SKM-1 (cell line): ENCODE measurements around the gene SUGCT.
"Not testable (repeated sequence)": the region's sequence is repeated elsewhere in the genome, so short reads cannot be mapped to it uniquely, and the experiment has no call there.

ENCODE experiments used
- DNase-seq: peaks from one replicate; lab custom pipeline; 2025; ENCODE audit not compliant: unreplicated experiment; lab: John Stamatoyannopoulos, UW

SUGCT gene

DNA sequence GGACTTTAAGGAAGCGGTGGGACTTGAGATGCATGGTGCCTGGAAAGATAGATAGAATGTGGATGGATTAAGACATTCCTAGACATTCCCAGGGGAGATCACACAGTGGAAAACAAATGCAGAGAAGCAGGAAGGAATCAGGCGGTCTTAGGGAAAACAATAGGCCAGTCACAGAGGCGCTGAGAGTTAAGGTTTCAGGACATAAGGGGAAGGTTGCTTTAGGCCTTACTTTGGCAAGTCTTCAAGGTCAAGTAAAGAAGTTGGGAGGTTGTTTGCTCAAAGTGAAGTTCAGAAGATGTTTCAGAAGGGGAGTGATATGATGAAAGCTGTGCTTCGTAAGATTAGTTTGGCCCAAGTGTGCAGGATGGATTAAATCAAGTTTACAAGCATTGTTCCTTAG lies 109.4 kb downstream of the SUGCT start:
- DNase-seq: no peak

DNA sequence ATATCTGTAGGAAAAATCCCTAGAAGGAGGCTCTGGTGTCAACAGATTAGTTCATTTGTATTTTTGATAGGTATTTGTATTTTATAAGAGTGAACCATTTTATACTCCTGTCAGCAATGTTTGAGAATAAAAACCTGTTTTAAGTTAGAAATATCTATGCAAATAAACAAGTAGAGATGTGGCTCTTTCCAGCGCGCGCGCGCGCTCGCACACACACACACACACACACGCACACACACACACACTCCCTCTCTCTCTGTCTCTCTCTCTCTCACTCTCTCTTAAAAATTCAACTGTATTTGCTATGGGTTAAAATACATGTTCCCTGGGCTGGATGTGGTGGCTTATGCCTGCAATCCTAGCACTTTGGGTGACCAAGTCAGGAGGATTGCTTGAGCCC lies 113.9 kb downstream of the SUGCT start:
- no peak for DNase-seq

DNA sequence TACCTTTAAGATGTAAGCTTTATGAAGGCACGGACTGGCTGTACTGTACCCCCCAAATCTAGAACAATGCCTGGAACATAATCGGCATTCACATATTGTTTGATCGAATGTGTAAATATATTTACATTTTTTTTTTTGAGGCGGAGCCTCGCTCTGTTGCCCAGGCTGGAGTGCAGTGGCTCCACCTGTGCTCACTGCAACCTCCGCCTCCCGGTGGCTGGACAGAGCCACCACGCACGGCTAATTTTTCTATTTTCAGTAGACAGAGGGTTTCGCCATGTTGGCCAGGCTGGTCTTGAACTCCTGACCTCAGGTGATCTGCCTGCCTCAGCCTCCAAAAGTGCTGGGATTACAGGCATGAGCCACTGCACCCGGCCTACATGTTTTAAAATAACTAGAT lies 118.6 kb downstream of the SUGCT start:
- not testable (repeated sequence) for DNase-seq

DNA sequence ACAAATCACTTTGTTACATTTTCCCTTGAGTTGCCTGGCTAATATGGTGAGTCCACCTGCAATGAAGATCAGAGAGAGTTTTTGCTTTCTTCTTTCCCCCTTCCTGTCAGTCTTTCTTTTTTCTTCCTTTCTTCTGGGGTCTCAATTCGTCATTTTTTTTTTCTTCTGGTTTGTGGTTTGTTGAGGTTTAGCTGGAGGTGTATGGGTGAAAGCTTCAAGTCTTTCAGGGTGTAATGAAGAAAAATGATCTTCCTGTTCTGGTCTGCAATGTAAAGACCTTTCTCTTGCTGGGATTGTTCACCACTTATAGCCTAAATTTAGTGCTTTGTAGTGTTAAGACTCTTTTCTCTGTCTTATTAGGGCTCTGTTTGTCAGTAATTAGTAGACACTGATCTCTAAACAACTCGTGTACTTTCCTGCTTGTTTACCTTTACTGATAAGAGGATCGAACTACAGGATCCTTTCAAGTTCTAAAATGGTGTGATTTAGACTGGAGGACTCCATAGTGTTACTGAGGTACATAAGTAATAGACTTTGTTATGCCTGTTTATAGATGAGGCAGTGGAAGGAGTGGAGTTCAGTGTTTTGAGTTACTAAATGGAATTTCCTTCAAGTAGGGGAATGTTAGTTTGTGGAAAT lies 129.1 kb downstream of the SUGCT start:
- DNase-seq: no peak

DNA sequence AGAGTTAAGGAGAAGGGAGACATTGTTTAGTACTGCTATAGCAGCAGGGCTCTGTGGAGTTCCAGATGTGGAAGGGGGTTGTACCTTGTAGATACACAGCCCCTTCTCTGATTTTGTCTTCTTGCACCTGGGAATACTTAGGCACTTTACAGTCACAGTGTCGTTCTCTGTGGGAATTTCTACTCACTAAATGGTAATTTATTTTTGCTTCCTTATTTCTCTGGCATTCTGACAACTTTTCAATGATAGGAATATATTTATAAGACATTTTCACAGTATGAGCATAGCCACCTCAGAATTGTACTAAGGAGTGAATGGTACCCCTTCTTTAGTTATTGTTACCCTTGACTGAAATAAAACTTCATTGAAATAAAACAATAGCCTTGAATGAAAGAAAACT lies 132.8 kb downstream of the SUGCT start:
- no peak for DNase-seq

DNA sequence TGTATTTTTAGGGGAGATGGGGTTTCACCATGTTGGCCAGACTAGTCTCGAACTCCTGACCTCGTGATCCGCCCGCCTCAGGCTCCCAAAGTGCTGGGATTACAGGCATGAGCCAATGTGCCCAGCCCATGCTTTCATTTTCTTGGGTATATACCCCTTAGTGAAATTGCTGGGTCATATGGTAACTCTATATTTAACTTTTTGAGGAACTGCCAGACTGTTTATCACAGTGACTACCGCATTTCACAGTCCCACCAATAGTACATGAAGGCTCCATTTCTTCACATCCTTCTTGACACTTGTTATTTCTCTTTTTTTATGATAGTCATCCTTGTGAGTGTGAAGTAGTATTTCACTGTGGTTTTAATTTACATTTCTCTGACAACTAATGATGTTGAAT lies 134.0 kb downstream of the SUGCT start:
- peak; percentile 92 for DNase-seq

DNA sequence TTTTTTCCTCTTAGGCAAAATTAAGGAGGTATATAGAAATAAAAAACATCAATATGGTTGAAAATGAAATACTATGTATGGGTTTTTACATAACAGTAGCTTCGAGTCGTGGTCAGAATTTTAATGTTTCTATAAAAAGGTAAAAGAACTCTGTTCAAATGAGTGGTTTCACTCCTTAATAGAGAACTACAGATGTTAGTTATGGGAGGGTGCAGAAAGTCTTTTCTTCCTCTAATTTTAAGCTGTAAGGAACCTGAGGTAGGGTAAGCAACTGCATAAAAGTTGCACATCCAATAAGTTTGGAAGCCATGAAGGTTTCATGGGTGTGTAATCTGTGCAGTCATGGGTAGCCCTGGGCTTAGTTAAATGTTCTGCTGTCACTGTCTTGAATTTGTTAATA lies 141.3 kb downstream of the SUGCT start:
- no peak for DNase-seq

DNA sequence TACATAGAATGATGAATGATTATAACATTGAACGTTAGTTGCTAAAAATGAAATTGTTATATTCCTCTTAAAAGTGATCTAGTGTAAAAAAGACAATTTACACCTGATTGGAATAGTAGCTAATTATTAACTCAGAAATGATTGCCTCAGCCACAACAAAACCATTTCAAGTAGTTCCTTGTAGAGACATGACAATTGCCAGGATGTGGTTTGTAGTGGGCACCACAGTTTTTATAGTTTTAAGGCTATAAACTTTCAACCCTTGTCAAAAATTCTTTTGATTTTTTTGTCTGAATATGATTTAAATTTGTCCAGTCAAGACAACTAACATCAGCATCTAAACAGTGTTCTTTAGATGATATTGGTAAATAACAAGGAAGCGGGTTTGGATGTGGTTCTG lies 145.2 kb downstream of the SUGCT start:
- DNase-seq: no peak

DNA sequence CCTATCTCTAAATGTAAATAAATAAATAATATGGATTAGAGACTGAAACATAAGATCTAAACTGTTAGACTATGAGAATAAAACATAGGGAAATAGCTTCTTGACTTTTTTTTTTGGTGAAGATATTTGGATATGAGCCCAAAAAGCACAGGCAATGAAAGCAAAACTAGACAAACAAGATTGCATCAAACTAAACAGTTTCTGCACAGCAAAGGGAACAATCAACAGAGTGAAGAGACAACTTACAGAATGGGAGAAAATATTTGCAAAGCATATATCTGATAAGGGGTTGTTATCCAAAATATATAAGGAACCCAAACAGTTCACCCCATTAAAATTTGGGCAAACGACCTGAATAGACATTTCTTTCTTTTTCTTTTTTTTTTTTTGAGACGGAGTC lies 148.1 kb downstream of the SUGCT start:
- no peak for DNase-seq

DNA sequence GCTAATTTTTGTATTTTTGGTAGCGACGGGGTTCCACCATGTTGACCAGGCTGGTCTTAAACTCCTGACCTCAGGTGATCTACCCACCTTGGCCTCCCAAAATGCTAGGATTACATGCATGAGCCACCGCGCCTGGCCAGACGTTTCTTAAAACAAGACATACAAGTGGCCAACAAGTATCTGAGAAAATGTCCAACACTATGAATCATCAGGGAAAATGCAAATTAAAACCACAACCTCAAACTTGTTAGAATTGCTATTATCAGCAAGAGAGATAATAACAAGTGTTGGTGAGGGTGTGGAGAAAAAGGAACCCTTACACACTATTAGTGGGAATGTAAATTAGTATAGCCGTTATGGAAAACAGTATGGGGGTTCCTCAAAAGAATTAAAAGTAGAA lies 148.6 kb downstream of the SUGCT start:
- DNase-seq: no peak

DNA sequence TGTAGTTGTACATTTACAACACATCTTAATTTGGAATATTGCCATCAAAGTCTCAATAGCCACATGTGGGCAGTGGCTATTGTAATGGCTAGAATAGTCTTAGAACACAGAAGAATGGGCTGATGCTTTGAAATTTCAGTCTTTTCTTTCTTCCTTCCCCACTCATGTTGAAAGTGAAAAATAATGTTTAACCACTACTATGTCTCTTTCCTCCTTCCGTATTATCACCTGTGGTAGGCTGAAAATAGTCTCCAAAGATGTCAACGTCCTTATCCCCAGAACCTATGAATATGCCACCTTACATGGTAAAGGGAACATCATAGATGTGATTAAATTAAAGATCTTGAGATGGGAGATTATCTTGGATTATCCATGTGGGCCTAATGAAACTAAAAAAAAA lies 154.0 kb downstream of the SUGCT start:
- DNase-seq: no peak

DNA sequence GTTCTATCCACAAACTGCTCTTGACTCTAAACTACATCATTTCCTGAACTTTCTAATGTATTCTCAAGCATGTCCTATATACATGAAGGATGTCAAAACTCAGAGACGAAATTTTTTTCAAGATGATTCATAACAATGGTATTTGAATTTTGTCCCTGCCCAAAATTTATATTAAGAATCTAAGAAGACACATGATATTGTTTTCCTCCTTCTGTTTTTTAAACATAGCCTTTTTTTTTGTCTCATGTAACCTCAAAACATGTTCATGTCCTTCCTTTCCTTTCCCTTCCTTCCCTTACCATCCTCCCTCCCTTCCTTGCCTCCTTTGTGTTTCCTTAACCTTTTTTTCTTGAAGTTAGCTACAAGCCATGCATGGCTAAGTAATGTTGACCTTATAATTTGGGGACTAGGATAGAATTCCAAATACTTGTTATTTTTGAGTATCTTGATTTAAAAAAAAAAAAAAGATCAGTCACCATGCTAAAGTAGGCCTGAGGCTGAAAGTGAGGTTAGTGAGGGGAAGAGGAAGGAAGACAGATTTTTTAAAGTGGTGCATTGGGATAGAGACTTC lies 163.0 kb downstream of the SUGCT start:
- no peak for DNase-seq

DNA sequence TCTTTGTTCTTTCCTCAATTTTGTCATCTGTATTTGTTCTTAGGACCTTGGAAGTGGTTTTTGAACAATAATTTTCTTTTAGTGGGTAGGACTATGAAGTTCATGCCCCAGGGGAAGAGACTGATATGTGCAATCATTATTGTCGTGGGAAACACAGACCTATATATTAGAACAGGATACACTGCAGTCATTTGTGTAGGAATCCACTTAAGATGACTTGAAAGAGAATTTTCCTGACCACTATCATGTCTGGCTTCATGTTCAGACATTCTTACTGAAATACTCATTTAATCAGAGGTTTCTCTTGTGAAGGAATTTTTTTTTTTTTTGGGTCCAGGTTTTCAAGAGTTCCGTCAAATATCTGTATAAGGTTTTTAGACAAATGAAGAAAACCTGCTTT lies 163.6 kb downstream of the SUGCT start:
- DNase-seq: no peak

DNA sequence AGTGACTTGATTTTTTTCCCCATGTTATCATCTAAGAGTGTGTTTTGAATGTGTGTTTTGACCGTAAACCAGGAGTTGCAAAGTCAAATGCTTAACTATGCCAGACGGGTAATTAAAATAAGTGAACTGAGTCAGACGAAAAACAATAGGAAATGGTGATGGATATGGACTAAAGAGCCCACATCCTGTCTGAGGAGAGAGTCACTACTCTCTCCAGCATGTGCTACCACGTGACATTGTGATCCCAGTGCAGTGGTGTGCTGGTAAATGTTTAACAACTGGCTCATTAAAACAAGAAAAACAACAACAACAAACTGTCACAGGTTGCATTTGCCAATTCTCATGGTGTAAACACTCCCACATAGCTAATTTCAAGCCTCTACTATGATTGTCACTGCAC lies 164.3 kb downstream of the SUGCT start:
- no peak for DNase-seq

DNA sequence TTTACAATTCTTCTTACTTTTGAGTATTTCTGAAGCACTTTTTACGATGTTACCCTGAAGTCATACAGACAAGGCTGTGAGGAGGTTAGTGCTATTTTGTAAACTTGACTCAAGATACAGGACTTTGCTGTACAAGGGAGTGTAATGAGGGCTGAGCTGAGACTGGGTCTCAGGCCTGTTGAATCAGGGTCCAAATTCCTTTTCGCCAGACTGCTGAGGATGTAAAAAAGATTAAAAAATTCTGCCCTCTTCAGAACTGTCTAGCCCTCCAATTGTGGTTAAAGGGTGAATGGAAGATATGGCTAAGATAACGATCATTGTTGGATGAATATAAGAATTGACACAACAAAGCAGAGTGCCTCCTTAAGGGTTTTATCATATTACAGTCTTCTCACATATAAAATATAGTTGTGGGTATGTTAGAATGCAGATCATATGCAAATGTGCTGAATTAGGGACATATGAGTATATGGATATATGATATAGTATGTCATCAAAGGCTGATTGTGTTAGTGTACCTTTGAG lies 165.4 kb downstream of the SUGCT start:
- no peak for DNase-seq

DNA sequence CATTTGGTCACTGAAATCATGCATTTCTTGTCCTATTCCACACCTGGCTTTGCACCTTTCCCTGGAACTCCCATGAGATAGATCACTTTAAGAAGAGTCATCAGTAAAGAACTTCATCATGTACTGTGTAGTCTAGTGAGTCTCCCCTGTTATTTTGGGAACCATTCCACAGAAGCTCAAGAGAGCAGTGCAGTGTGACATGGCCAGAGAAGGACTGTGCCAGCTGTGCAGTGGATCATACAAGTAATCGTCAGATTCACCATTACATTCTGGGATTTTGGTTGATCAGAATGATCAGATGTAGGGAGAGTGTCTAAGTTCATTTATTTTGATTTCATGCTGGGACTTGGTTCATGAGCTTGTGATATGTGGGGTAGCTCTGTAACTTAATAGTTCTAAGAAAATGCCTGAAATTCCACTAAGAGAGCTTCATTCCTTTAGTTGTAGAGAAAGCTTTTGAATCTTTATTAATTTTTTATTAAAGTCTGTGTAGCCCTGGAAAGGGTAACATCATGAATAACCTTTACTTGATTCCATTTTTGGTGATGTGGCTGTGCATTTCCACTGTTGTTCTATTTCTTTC lies 166.8 kb downstream of the SUGCT start:
- DNase-seq: no peak

DNA sequence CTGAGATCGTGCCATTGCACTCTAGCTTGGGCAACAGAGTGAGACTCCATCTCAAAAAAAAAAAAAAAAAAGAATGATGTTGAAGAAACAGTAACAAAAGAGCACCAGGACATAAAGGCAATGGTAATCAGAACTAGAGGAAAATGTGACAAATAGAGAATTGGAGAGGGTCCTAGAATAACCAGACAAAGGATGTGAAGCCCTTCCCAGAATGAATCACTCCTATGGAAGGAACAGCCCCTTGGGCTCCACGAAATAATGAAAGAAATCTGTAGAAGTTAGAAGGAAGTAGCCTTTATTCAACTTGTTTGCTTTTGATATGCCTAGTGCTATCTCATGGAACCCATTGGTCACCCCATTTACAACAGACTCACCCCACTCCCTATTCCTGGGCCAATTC lies 169.2 kb downstream of the SUGCT start:
- DNase-seq: no peak

DNA sequence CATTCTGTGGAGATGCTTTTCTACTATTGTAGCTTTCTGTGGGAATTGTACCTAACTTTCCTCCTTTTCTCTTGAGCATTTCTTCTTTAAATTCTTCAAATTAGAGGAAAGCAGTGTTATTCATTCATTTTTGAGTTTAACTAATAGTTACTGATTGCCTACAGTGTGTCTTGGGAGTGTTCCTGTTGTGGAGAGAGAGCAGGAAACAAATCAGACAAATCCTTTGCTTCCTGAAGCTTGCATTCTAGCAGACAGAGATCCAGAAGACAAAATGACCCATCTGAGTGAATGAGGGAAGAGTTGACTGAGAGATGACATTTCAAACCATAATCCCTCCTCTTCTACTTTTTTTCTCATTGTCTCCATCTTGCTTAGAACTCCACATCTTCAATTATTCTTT lies 170.4 kb downstream of the SUGCT start:
- DNase-seq: no peak

DNA sequence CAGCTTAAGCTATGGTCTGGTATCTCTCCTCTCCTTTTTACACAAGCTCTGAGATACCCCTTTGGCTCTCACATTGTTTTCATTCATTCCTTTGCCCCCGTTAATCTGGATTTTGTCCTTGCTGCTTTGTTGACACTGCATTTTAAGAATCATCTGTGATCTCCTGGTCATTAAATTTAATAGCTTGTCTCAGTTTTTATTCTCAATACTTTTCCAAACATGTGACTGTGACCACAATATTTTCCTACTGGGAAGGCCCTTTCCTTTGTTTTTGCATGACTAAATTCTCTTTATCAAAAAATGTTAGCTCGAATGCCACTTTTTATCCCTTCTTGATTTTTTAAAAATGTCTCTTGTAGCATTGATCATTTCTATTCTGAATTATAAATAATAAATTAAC lies 171.2 kb downstream of the SUGCT start:
- no peak for DNase-seq

DNA sequence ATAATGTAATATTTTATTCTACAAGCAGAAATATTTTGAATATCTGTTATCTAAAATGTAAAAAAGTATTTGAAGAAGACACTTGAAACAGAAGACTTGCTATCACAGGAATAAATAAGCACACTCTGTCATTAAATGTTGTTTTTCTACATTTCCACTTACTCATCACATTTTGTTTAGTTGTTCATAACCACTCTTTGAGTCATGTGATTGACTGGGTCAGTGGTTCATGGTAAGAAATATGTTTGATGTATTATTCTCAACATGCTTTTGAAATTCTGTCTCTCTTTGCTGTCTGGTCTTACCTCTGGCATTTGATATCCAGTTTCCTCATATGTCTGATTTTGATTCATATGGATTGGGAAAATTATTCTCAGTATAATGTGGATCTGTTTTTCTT lies 171.8 kb downstream of the SUGCT start:
- DNase-seq: no peak

DNA sequence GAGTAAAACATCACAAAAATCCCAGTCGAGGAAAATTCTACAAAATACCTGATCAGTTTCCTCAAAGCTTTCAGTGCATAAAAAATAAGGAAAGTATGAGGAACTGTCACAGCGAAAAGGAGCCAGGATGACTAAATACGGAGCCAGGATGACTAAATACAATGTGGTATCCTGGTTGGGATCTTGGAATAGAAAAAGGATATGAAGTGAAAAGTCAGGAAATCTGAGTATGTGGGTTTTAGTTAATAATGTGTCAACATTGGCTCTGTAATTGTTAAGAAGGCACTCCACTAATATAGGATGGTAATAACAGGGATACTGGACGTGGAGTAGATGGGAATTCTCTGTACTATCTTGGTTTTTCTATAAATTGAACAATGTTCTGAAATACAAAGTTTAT lies 175.5 kb downstream of the SUGCT start:
- no peak for DNase-seq

DNA sequence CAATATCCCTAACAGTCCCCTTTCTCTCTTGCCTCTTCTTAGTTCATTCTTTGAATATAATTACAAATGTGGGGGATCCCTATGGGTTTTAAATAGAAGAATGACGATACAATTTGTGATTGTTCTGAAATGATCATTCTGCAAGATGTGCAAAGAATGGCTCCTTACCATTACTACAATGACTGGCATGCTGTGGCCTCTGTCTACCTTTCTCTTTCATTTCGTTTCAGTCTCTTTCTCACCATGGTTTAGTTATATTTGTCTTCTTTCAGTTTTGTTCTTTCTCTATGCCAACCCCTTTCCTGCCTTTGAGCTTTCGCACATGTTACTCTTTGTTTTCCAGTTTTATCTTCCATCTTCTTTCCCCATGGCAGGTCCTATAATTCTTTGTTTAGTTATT lies 176.5 kb downstream of the SUGCT start:
- DNase-seq: no peak

DNA sequence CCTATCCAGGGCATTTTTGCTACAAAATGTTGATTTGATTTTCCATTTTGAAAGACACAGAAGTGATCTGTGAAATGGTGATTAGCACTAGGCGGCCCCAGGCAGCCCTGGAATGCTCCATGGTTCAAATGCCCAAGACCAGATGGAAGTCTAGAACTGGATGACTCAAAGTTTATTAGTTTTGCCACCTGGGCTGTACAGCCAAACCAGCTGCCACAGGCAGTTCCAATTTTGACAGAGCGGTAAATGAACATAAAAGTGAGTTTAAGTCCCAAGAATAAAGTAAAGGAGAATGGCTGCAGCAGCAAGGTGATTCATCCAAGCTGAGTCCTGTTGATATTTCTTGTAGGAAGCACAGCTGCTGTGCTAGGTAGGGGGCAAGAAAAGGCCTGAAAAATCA lies 180.5 kb downstream of the SUGCT start:
- no peak for DNase-seq
